GM18858 (cell line): ENCODE measurements around the gene WNK2.

ENCODE experiments used
- ATAC-seq: cut with Tn5 transposase; IDR thresholded peaks from one replicate; pipeline ENCODE4 v1.9.1; 2021; ENCODE audit not compliant: unreplicated experiment

Gene WNK2

GRCh38 chr9:93161786-93162562, 22.0 kb upstream of the WNK2 start:
- ATAC-seq: no peak

GRCh38 chr9:93164085-93164484, 19.9 kb upstream of the WNK2 start:
- no peak for ATAC-seq

GRCh38 chr9:93166699-93167098, 17.2 kb upstream of the WNK2 start:
- no peak for ATAC-seq

GRCh38 chr9:93167185-93167584, 16.8 kb upstream of the WNK2 start:
- ATAC-seq: no peak

GRCh38 chr9:93167838-93168237, 16.1 kb upstream of the WNK2 start:
- no peak for ATAC-seq

- ATAC-seq: no peak
These were observed 15.4 kb upstream of the WNK2 start for GRCh38 chr9:93168581-93168980.

- no peak for ATAC-seq
These were observed 14.5 kb upstream of the WNK2 start for GRCh38 chr9:93169444-93169843.

GRCh38 chr9:93170571-93170970, 13.4 kb upstream of the WNK2 start:
- no peak for ATAC-seq

GRCh38 chr9:93171261-93171990, 12.5 kb upstream of the WNK2 start:
- no peak for ATAC-seq

GRCh38 chr9:93172666-93173364, 11.1 kb upstream of the WNK2 start:
- no peak for ATAC-seq

- no peak for ATAC-seq
These were observed 10.4 kb upstream of the WNK2 start for GRCh38 chr9:93173365-93174051.

GRCh38 chr9:93174976-93175375, 9.0 kb upstream of the WNK2 start:
- no peak for ATAC-seq

GRCh38 chr9:93177676-93178075, 6.3 kb upstream of the WNK2 start:
- ATAC-seq: no peak

GRCh38 chr9:93178851-93179786, 4.8 kb upstream of the WNK2 start:
- no peak for ATAC-seq

- no peak for ATAC-seq
These were observed 3.0 kb upstream of the WNK2 start for GRCh38 chr9:93180938-93181337.

GRCh38 chr9:93181672-93182435, 2.1 kb upstream of the WNK2 start:
- no peak for ATAC-seq

- ATAC-seq: no peak
These were observed 1.4 kb upstream of the WNK2 start for GRCh38 chr9:93182572-93182971.

GRCh38 chr9:93183131-93183662, 742 bp upstream of the WNK2 start:
- ATAC-seq: no peak
